SKM-1 treated with dmso at 0.1 percent for 144 hours (cell line): ENCODE data around the gene TMEM255B.
"Not testable (repeated sequence)": the region's sequence is repeated elsewhere in the genome, so short reads cannot be mapped to it uniquely, and the experiment has no call there.

Experiments
- DNase-seq: peaks from one replicate; lab custom pipeline; 2025; ENCODE audit not compliant: unreplicated experiment; lab: John Stamatoyannopoulos, UW

Gene TMEM255B

GRCh38 chr13:113815151-113816058 is 56.4 kb downstream of the TMEM255B start:
- DNase-seq, result peak; percentile 91

- no peak for DNase-seq
These were observed 57.4 kb downstream of the TMEM255B start for GRCh38 chr13:113816254-113816929.

- peak; percentile 48 for DNase-seq
These were observed 58.2 kb downstream of the TMEM255B start for GRCh38 chr13:113816946-113817859.

GRCh38 chr13:113817860-113818691 is 59.0 kb downstream of the TMEM255B start:
- no peak for DNase-seq

- no peak for DNase-seq
These were observed 59.8 kb downstream of the TMEM255B start for GRCh38 chr13:113818700-113819295.

GRCh38 chr13:113819341-113819730 is 60.3 kb downstream of the TMEM255B start:
- no peak for DNase-seq

- DNase-seq, result no peak
These were observed 61.0 kb downstream of the TMEM255B start for GRCh38 chr13:113819731-113820715.

- no peak for DNase-seq
These were observed 62.0 kb downstream of the TMEM255B start for GRCh38 chr13:113820813-113821651.

GRCh38 chr13:113821847-113822246 is 62.8 kb downstream of the TMEM255B start:
- DNase-seq, result no peak

GRCh38 chr13:113822266-113822665 is 63.2 kb downstream of the TMEM255B start:
- no peak for DNase-seq

GRCh38 chr13:113822956-113823744 is 64.1 kb downstream of the TMEM255B start:
- DNase-seq, result no peak

GRCh38 chr13:113823771-113824170 is 64.7 kb downstream of the TMEM255B start:
- no peak for DNase-seq

- no peak for DNase-seq
These were observed 66.8 kb downstream of the TMEM255B start for GRCh38 chr13:113825841-113826240.

GRCh38 chr13:113826446-113826845 is 67.4 kb downstream of the TMEM255B start:
- DNase-seq, result not testable (repeated sequence)

- no peak for DNase-seq
These were observed 68.0 kb downstream of the TMEM255B start for GRCh38 chr13:113827021-113827420.

- DNase-seq, result no peak
These were observed 69.3 kb downstream of the TMEM255B start for GRCh38 chr13:113828282-113828825.
